CD4-positive, CD25-positive, alpha-beta regulatory T cell (primary cell): ENCODE measurements around the gene LAMB1. TPM values are rescaled to one million over a fixed set of nuclear protein-coding genes. Genes with fewer than 3 reads are reported as not detected.
A peak's percentile ranks its signal among the peaks of the same experiment; 100 is the strongest.
"Not testable (repeated sequence)": the region's sequence is repeated elsewhere in the genome, so short reads cannot be mapped to it uniquely, and the experiment has no call there.

Experiments
- ATAC-seq, 2 donors: fragments of 150-1000 bp; cut with Tn5 transposase; one replicate each; pipeline ENCODE4 v1.10.0; 2021; ENCODE audit warnings: low read depth in 2 of 2, moderate number of reproducible peaks in 2 of 2, moderate library complexity in 1 of 2
- DNase-seq, 3 donors: peaks; one replicate each; pipeline versions ENCODE4 v3.0.0 to v3.0.0-alpha.2; 2012 to 2022; ENCODE audit warnings: mixed read lengths in 1 of 3
- H3K27ac ChIP-seq: one replicate; pipeline ENCODE4 v1.7.0; 2013; ENCODE audit warnings: mild to moderate bottlenecking, low read length; ENCODE audit not compliant: insufficient read depth, poor library complexity, severe bottlenecking
- H3K27me3 ChIP-seq: one replicate; pipeline ENCODE4 v1.7.0; 2013; ENCODE audit warnings: low read length; ENCODE audit not compliant: control insufficient read depth, insufficient read depth
- H3K36me3 ChIP-seq: one replicate; pipeline ENCODE4 v1.7.0; 2013; ENCODE audit warnings: mild to moderate bottlenecking, low read length, moderate library complexity; ENCODE audit not compliant: control insufficient read depth, insufficient read depth
- H3K4me1 ChIP-seq: 2 replicates; pipeline ENCODE4 v1.7.0; 2013; ENCODE audit warnings: mild to moderate bottlenecking, low read length; ENCODE audit not compliant: insufficient read depth, control insufficient read depth, poor library complexity, severe bottlenecking
- H3K4me3 ChIP-seq: one replicate; pipeline ENCODE4 v1.7.0; 2013; ENCODE audit warnings: low read depth, mild to moderate bottlenecking, low read length, moderate library complexity
- H3K9me3 ChIP-seq, 2 experiments: 1 replicate in 1 of 2; 2 replicates in 1 of 2; pipeline ENCODE4 v1.7.0; 2013; ENCODE audit warnings: low read length in 2 of 2, mild to moderate bottlenecking in 1 of 2, moderate library complexity in 1 of 2; ENCODE audit not compliant: control insufficient read depth in 2 of 2
- H3K27ac Mint-ChIP-seq, 3 donors: one replicate each; pipeline ENCODE4 v1.8.0; 2020 to 2022; ENCODE audit warnings: mild to moderate bottlenecking in 3 of 3, mixed read lengths in 3 of 3, moderate library complexity in 2 of 3
- H3K27me3 Mint-ChIP-seq: one replicate; pipeline ENCODE4 v1.8.0; 2022; ENCODE audit warnings: mild to moderate bottlenecking, mixed read lengths
- H3K36me3 Mint-ChIP-seq: one replicate; pipeline ENCODE4 v1.8.0; 2020; ENCODE audit warnings: mixed read lengths
- H3K4me1 Mint-ChIP-seq, 4 donors: one replicate each; pipeline ENCODE4 v1.8.0; 2020 to 2022; ENCODE audit warnings: mixed read lengths in 4 of 4, mild to moderate bottlenecking in 1 of 4
- H3K4me3 Mint-ChIP-seq, 4 donors: one replicate each; pipeline ENCODE4 v1.8.0; 2020 to 2022; ENCODE audit warnings: mild to moderate bottlenecking in 4 of 4, mixed read lengths in 4 of 4, moderate library complexity in 3 of 4
- H3K9me3 Mint-ChIP-seq, 7 donors: one replicate each; pipeline ENCODE4 v1.8.0; 2020 to 2022; ENCODE audit warnings: mixed read lengths in 7 of 7, mild to moderate bottlenecking in 3 of 7, moderate library complexity in 2 of 7
- polyA plus RNA-seq, 4 donors: library from polyadenylated mRNA; unstranded; fragments of 300-500 nt; fragmentation: Illumina TruSeq; gene quantifications; one replicate each; pipeline ENCODE4 v1.2.3, GENCODE V29; 2021
- total RNA-seq: library from RNA; stranded (reverse); gene quantifications from one replicate; pipeline ENCODE4 v1.2.3, GENCODE V29; 2022

Gene LAMB1
- total and polyA plus RNA-seq, 5 donors from 2014 or later = 0.24 to 0.82 (median 0.62) TPM; not detected in 1

DNA sequence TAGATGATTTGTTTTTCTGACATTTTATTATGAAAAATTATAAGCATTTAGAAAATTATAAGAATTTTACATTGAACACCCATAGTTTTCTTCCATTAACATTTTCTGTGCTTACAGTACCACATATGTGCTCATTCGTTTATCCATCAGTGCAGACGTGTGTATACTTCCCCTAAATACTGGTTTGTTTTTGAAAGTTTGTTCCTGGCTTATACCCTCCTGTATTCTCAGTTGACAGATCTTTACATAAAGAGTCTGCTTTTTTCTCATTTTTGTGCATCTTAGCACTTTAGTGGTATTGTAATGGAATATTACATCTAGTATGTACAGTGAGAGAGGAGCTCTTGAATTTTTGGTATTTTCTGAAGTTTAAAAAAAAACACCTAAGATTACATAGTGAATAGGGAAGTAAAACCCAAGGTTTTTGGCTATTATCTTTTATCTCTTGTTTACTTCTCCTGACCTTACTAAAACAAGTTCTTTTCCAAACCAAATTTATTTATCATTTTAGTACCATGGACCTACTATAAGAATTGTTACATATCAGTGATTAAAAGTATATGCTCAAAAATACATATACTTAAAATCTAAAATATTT lies 103.9 kb downstream of the LAMB1 start:
- Histone ChIP-seq H3K36me3 (peaks cover 48% of the 10 kb centered on the region), H3K4me3 (peak overlapping the region; percentile 15), H3K27ac (no peak overlapping the region), H3K27me3 (no peaks in the 10 kb centered on the region), H3K4me1 (peaks cover 22% of the 10 kb centered on the region), H3K9me3 (no peaks in the 10 kb centered on the region)
- Mint-ChIP-seq H3K9me3 (no peaks in the 10 kb centered on the region), H3K4me3 (peak overlapping the region in 2 of 4 donors; percentile 15 to 18), H3K4me1 (peaks cover 45 to 65% (median 56%) of the 10 kb centered on the region in 4 donors), H3K27me3 (no peaks in the 10 kb centered on the region), H3K27ac (peak overlapping the region in 2 of 3 donors; percentile 6 to 56), H3K36me3 (peaks cover 51% of the 10 kb centered on the region)
- no peak for DNase-seq
- ATAC-seq = no peak

GRCh38 chr7:107892367-107892741 lies 110.6 kb downstream of the LAMB1 start:
- not testable (repeated sequence) for H3K27me3 ChIP-seq, H3K27me3 Mint-ChIP-seq, ATAC-seq, DNase-seq, H3K9me3 ChIP-seq, H3K9me3 Mint-ChIP-seq
- H3K4me1 Mint-ChIP-seq = peaks cover 43 to 70% (median 55%) of the 10 kb centered on the region in 4 donors
- Histone ChIP-seq H3K27ac (peak overlapping the region; percentile 95), H3K4me1 (peaks cover 54% of the 10 kb centered on the region), H3K36me3 (peaks cover 27% of the 10 kb centered on the region), H3K4me3 (peak overlapping the region; percentile 90)
- H3K27ac Mint-ChIP-seq = peak overlapping the region; percentile 79 to 99 (median 98)
- H3K4me3 Mint-ChIP-seq = peak overlapping the region; percentile 96 to 100 (median 97)
- H3K36me3 Mint-ChIP-seq = peaks cover 35% of the 10 kb centered on the region

- peak overlapping the region; percentile 96 to 100 (median 97) for H3K4me3 Mint-ChIP-seq
- H3K4me1 Mint-ChIP-seq = peaks cover 38 to 65% (median 50%) of the 10 kb centered on the region in 4 donors
- H3K27ac Mint-ChIP-seq = peak overlapping the region; percentile 79 to 99 (median 98)
- Histone ChIP-seq H3K4me3 (peak overlapping the region; percentile 90), H3K4me1 (peaks cover 49% of the 10 kb centered on the region), H3K27me3 (no peaks in the 10 kb centered on the region), H3K36me3 (peaks cover 23% of the 10 kb centered on the region), H3K9me3 (no peaks in the 10 kb centered on the region), H3K27ac (peak overlapping the region; percentile 95)
- H3K36me3 Mint-ChIP-seq = peaks cover 30% of the 10 kb centered on the region
- DNase-seq (peak in 1 of 3 donors; percentile 48), ATAC-seq (peak in 1 of 2 donors; percentile 2)
- H3K9me3 Mint-ChIP-seq = peaks cover 0 to 1% (median 0%) of the 10 kb centered on the region in 7 donors
- H3K27me3 Mint-ChIP-seq = peaks cover 6% of the 10 kb centered on the region
Observed at GRCh38 chr7:107891636-107892366, 111.2 kb downstream of the LAMB1 start.

DNA sequence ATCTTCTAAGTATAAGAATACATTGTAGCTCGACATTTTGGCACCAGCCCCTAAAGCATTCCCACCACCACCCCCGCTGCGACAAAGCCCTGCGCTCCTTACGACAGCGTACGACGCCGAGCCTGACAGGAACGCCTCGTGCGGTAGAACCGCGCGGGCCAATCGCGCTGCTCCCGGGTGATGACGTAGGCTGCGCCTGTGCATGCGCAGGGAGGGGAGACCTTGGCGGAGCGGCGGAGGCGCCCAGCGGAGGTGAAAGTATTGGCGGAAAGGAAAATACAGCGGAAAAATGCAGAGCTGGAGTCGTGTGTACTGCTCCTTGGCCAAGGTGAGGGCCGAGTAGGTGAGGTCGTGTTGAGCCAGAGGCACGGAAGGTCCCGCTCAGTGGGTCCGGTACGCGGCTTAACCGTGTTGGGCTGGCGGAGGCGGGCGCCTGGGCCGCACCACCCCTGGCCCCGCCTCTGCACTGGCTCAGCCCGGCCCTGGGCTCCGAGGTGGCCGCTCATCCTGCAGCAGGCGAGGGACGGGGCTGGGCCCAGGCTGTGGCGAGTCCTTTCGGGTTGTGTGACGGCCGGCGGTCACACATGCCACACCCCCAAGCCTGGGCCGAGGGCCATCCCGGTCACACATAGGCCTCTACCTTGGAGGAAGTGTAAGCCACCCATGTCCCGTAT lies 111.9 kb downstream of the LAMB1 start, which contains the start of gene DLD:
DLD (plus strand) TSS at position 222 of the 674 bp plus-strand sequence; CDS start at position 290, 68 bp downstream.
- H3K4me1 Mint-ChIP-seq = peaks cover 34 to 58% (median 45%) of the 10 kb centered on the region in 4 donors
- H3K9me3 Mint-ChIP-seq = peaks cover 0 to 1% (median 0%) of the 10 kb centered on the region in 7 donors
- Histone ChIP-seq H3K27ac (peak within 1 kb of the TSS; percentile 95), H3K27me3 (no peaks in the 10 kb centered on the region), H3K36me3 (peaks cover 23% of the 10 kb centered on the region), H3K4me1 (peaks cover 47% of the 10 kb centered on the region), H3K9me3 (no peaks in the 10 kb centered on the region), H3K4me3 (peak within 1 kb of the TSS; percentile 90)
- peaks cover 10% of the 10 kb centered on the region for H3K27me3 Mint-ChIP-seq
- peaks cover 25% of the 10 kb centered on the region for H3K36me3 Mint-ChIP-seq
- H3K4me3 Mint-ChIP-seq = peak within 1 kb of the TSS; percentile 96 to 100 (median 97)
- H3K27ac Mint-ChIP-seq = peak within 1 kb of the TSS; percentile 98 to 99 (median 98)
- ATAC-seq (peak; percentile 98 to 99), DNase-seq (peak; percentile 92 to 96 (median 93))

DNA sequence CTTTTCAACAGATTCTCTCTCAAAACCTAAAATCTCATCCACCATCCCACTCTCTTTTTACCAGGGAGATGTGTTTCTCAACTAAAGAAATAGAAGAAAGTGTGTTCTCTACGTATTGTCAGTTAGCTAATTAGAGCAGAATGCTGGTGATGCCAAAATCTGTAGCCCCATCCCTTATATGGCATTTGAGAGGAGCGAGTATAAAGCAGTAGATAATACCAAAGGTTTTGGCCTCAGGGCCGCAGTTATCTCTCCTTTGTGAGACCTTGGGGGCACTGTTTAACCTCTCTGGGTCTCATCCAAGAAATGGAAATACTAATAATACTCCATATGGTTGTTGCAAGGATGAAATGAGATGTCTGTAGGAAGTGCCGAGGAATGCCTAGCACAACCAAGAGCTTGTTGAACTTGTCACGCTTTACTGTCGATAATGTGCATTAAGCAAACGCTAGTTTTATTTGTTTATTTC lies 112.4 kb downstream of the LAMB1 start:
- DNase-seq = peak in 1 of 3 donors; percentile 42
- H3K9me3 Mint-ChIP-seq = peaks cover 0 to 1% (median 0%) of the 10 kb centered on the region in 7 donors
- peaks cover 14% of the 10 kb centered on the region for H3K27me3 Mint-ChIP-seq

DNA sequence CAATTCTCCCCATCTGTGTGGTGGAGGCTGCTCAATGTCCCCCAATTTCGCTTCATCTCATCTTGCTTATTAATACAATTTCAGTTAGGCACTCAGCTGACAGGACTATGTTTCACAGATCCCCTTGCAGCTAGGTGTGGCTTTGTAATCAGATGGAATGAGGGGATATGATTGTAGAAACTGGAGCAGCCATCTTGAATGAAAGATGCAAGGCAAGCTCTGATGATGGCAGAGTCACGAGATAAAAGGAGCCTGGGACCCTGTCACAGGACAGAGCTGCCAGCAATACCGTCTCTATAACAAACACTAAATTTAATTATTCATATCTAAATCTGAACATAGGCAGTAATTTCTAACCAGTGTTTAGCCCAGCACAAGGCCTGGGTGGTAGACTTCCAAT lies 113.0 kb downstream of the LAMB1 start:
- Histone ChIP-seq H3K27me3 (no peaks in the 10 kb centered on the region), H3K27ac (peak overlapping the region; percentile 95), H3K4me1 (peaks cover 44% of the 10 kb centered on the region), H3K9me3 (no peaks in the 10 kb centered on the region), H3K36me3 (peaks cover 12% of the 10 kb centered on the region), H3K4me3 (peak overlapping the region; percentile 90)
- Mint-ChIP-seq H3K36me3 (peaks cover 16% of the 10 kb centered on the region), H3K27ac (peak overlapping the region in 2 of 3 donors; percentile 98 to 99), H3K9me3 (peaks cover 0 to 1% (median 0%) of the 10 kb centered on the region in 7 donors), H3K27me3 (peaks cover 16% of the 10 kb centered on the region), H3K4me1 (peaks cover 25 to 48% (median 34%) of the 10 kb centered on the region in 4 donors), H3K4me3 (peak overlapping the region; percentile 96 to 100 (median 97))
- DNase-seq = no peak
- no peak for ATAC-seq

More for the DNA sequence above, 112.4 kb downstream of the LAMB1 start:
- Mint-ChIP-seq H3K36me3 (peaks cover 21% of the 10 kb centered on the region), H3K4me1 (peaks cover 29 to 53% (median 40%) of the 10 kb centered on the region in 4 donors), H3K4me3 (peak overlapping the region; percentile 96 to 100 (median 97)), H3K27ac (peak overlapping the region; percentile 98 to 99 (median 98))
- Histone ChIP-seq H3K4me1 (peaks cover 45% of the 10 kb centered on the region), H3K9me3 (no peaks in the 10 kb centered on the region), H3K27me3 (no peaks in the 10 kb centered on the region), H3K36me3 (peaks cover 17% of the 10 kb centered on the region), H3K4me3 (peak overlapping the region; percentile 90), H3K27ac (peak overlapping the region; percentile 95)
- peak in 1 of 2 donors; percentile 4 for ATAC-seq

- not testable (repeated sequence) for H3K9me3 ChIP-seq, H3K4me3 Mint-ChIP-seq, H3K4me3 ChIP-seq, H3K27ac ChIP-seq, H3K36me3 ChIP-seq, ATAC-seq, H3K36me3 Mint-ChIP-seq, H3K9me3 Mint-ChIP-seq, H3K27ac Mint-ChIP-seq, H3K27me3 ChIP-seq, DNase-seq
- Mint-ChIP-seq H3K27me3 (peaks cover 16% of the 10 kb centered on the region), H3K4me1 (peaks cover 6 to 26% (median 19%) of the 10 kb centered on the region in 4 donors)
- H3K4me1 ChIP-seq = peaks cover 23% of the 10 kb centered on the region
Observed at GRCh38 chr7:107887827-107888226, 115.1 kb downstream of the LAMB1 start.
